ENCODE measurements around the gene PMFBP1. TPM values are rescaled to one million over a fixed set of nuclear protein-coding genes. Genes with fewer than 3 reads are reported as not detected.

Gene PMFBP1
- 1 to 10 TPM in 3 of 6 donors, under 1 TPM in 3; 0.15 to 7.3 (median 1.1) TPM for total RNA-seq

- no peak for TF ChIP-seq EP300 (IDR thresholded peaks at IDR 0.05)
- no peak for TF ChIP-seq POLR2A (IDR thresholded peaks at IDR 0.05)
- TF ChIP-seq POLR2AphosphoS5 (IDR thresholded peaks at IDR 0.05), result no peak
- TF ChIP-seq CTCF (IDR thresholded peaks at IDR 0.05), result no peak
These were observed at the start of gene PMFBP1 for GRCh38 chr16:72172105-72173034. Gene PMFBP1 (minus strand): TSS chr16:72172155. CDS start chr16:72171208, 947 bp downstream.

GRCh38 chr16:72221630-72222024 is 49.7 kb upstream of the PMFBP1 start:
- WGBS, 2 donors, result 65 to 69% methylated on average over 5 of the region's 5 CpGs
- Histone ChIP-seq H3K4me3 (no peak overlapping the region), H3K27ac (no peak overlapping the region), H3K4me1 (no peaks in the 10 kb centered on the region), H3K27me3 (no peaks in the 10 kb centered on the region), H3K36me3 (no peaks in the 10 kb centered on the region), H3K9me3 (no peaks in the 10 kb centered on the region)
- ATAC-seq (ENCODE audit: low FRiP score in 2 of 2) (no peak), DNase-seq (no peak)
- TF ChIP-seq EP300 (IDR thresholded peaks at IDR 0.05), result no peak
- TF ChIP-seq CTCF (IDR thresholded peaks at IDR 0.05), result no peak
- no peak for TF ChIP-seq POLR2AphosphoS5 (IDR thresholded peaks at IDR 0.05)
- TF ChIP-seq POLR2A (IDR thresholded peaks at IDR 0.05), result no peak

More at GRCh38 chr16:72172105-72173034, at the start of gene PMFBP1:
- no peaks in the 10 kb centered on the region for H3K9me3 ChIP-seq
- no peaks in the 10 kb centered on the region for H3K36me3 ChIP-seq
- WGBS, 2 donors, result 74 to 75% methylated on average over 11 of the region's 11 CpGs
- no peaks in the 10 kb centered on the region for H3K4me1 ChIP-seq
- H3K27ac ChIP-seq, result peak within 1 kb of the TSS in 1 of 4 donors; percentile 25
- peak in 1 of 2 donors; percentile 64 for DNase-seq
- H3K27me3 ChIP-seq, result no peaks in the 10 kb centered on the region
- H3K4me3 ChIP-seq, result no peak within 1 kb of the TSS
- peak; percentile 73 to 91 for ATAC-seq (ENCODE audit: low FRiP score in 2 of 2)

- ATAC-seq (ENCODE audit: low FRiP score in 2 of 2), result no peak
- DNase-seq, result no peak
- H3K9me3 ChIP-seq, result no peaks in the 10 kb centered on the region
- no peak overlapping the region for H3K4me3 ChIP-seq
- no peaks in the 10 kb centered on the region for H3K36me3 ChIP-seq
- WGBS, 2 donors, result 75 to 84% methylated on average over 10 of the region's 10 CpGs
- H3K4me1 ChIP-seq, result no peaks in the 10 kb centered on the region
- no peak for TF ChIP-seq POLR2A (IDR thresholded peaks at IDR 0.05)
- TF ChIP-seq POLR2AphosphoS5 (IDR thresholded peaks at IDR 0.05), result no peak
- no peak for TF ChIP-seq EP300 (IDR thresholded peaks at IDR 0.05)
- TF ChIP-seq CTCF (IDR thresholded peaks at IDR 0.05), result no peak
- H3K27me3 ChIP-seq, result no peaks in the 10 kb centered on the region
- H3K27ac ChIP-seq, result no peak overlapping the region
These were observed 49.1 kb upstream of the PMFBP1 start for GRCh38 chr16:72220875-72221629.

GRCh38 chr16:72219282-72219681 is 47.3 kb upstream of the PMFBP1 start:
- H3K4me1 ChIP-seq, result no peaks in the 10 kb centered on the region
- ATAC-seq (ENCODE audit: low FRiP score in 2 of 2), result no peak
- TF ChIP-seq CTCF (IDR thresholded peaks at IDR 0.05), result no peak
- TF ChIP-seq POLR2AphosphoS5 (IDR thresholded peaks at IDR 0.05), result no peak
- TF ChIP-seq POLR2A (IDR thresholded peaks at IDR 0.05), result no peak
- TF ChIP-seq EP300 (IDR thresholded peaks at IDR 0.05), result no peak
- no peaks in the 10 kb centered on the region for H3K9me3 ChIP-seq
- H3K27ac ChIP-seq, result no peak overlapping the region
- 92 to 96% methylated on average over 8 of the region's 8 CpGs for WGBS, 2 donors
- no peaks in the 10 kb centered on the region for H3K36me3 ChIP-seq
- H3K4me3 ChIP-seq, result no peak overlapping the region
- no peak for DNase-seq
- no peaks in the 10 kb centered on the region for H3K27me3 ChIP-seq
